ENCODE results near the gene EPGN. TPM values are rescaled to one million over a fixed set of nuclear protein-coding genes. Genes with fewer than 3 reads are reported as not detected.

The EPGN gene
- total RNA-seq, 1 donor from 2014 or later, result 7.9 TPM

- TF ChIP-seq, protein P1, sequence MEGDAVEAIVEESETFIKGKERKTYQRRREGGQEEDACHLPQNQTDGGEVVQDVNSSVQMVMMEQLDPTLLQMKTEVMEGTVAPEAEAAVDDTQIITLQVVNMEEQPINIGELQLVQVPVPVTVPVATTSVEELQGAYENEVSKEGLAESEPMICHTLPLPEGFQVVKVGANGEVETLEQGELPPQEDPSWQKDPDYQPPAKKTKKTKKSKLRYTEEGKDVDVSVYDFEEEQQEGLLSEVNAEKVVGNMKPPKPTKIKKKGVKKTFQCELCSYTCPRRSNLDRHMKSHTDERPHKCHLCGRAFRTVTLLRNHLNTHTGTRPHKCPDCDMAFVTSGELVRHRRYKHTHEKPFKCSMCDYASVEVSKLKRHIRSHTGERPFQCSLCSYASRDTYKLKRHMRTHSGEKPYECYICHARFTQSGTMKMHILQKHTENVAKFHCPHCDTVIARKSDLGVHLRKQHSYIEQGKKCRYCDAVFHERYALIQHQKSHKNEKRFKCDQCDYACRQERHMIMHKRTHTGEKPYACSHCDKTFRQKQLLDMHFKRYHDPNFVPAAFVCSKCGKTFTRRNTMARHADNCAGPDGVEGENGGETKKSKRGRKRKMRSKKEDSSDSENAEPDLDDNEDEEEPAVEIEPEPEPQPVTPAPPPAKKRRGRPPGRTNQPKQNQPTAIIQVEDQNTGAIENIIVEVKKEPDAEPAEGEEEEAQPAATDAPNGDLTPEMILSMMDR (IDR thresholded peaks at IDR 0.05; ENCODE audit: insufficient read depth, low read length, severe bottlenecking), result no peak
- FAIRE-seq (peak; percentile 52), DNase-seq (ENCODE audit: low read depth) (peak; percentile 67)
- Histone ChIP-seq H3K27me3 (ENCODE audit: control insufficient read depth, insufficient read depth, low read length) (no peaks in the 10 kb centered on the region), H3K4me3 (ENCODE audit: low read depth, low read length) (peak within 1 kb of the TSS; percentile 90), H3K36me3 (ENCODE audit: control insufficient read depth, insufficient read depth, low read length) (no peaks in the 10 kb centered on the region)
These were observed 56.6 kb downstream of the EPGN start, which contains the start of gene EREG for GRCh38 chr4:74364652-74365491. Gene EREG, plus strand, starts transcription at chr4:74365145. Its CDS starts 164 bp downstream, at chr4:74365309.

- FAIRE-seq (no peak), DNase-seq (ENCODE audit: low read depth) (no peak)
- no peaks in the 10 kb centered on the region for H3K36me3 ChIP-seq (ENCODE audit: control insufficient read depth, insufficient read depth, low read length)
- peak overlapping the region; percentile 90 for H3K4me3 ChIP-seq (ENCODE audit: low read depth, low read length)
- H3K27me3 ChIP-seq (ENCODE audit: control insufficient read depth, insufficient read depth, low read length), result no peaks in the 10 kb centered on the region
- TF ChIP-seq, protein P1 (IDR thresholded peaks at IDR 0.05; ENCODE audit: insufficient read depth, low read length, severe bottlenecking), result no peak
These were observed 57.5 kb downstream of the EPGN start for GRCh38 chr4:74365761-74366160.

Other genes with a start within 250 kb of the EPGN start
- gene CXCL2, start 209.3 kb upstream of the EPGN start, total RNA-seq, result 5.5 and 7.9 TPM in 2 replicates
- 24.2 and 29.0 TPM in 2 replicates for gene MTHFD2L, start 150.4 kb upstream of the EPGN start, total RNA-seq
- 30.7 and 31.1 TPM in 2 replicates for gene EREG, start 56.7 kb downstream of the EPGN start, total RNA-seq
- 197 and 272 TPM in 2 replicates for gene AREG, start 136.7 kb downstream of the EPGN start, total RNA-seq